ENCODE results near the gene KRT76. TPM values are rescaled to one million over a fixed set of nuclear protein-coding genes. Genes with fewer than 3 reads are reported as not detected.
"Not testable (repeated sequence)": the region's sequence is repeated elsewhere in the genome, so short reads cannot be mapped to it uniquely, and the experiment has no call there.

Gene KRT76
- total RNA-seq, 1 donor from 2014 or later = not detected

DNA sequence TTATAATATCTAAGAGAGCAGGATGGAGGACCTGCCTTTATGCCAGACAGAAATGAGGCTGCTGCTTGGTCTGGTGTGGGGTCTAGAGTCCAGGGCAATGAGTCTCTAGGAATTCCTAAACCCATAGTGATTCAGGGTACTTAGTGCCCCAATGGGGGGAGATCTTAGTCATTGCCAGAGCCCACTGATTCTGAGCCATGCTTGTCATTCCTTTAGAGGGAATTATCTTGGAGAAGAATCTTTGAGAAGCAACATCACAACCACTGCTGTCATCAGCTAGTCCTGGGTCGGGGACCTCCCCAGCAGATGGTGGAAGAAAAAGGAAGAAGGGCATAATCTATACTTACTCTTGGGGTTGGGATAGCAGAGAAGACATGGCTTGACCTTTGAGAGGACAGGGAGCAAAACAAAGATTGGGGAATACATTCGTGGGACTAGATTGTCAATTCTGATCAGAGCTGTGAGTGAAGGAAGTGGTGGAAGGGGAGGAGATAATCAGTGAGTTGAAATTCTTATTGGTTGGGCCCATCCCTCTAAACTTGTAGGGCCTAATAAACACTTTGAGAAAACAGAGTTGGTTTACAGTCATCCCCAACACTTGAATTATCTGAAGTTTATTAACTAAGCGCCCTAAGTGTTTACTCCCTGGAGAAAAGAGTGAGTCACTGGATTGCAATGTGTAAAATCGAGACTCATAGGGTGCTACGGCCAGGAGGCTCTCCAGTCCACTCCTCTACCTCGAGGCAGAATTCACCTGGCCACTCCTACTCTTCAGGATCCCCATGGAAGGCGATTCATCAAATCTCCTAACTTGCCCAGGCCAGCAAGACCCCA, 21.7 kb upstream of the KRT76 start:
- no peak for DNase-seq (ENCODE audit: low spot score in 2 of 2)

GRCh38 chr12:52798003-52798670, 21.0 kb upstream of the KRT76 start:
- no peak for DNase-seq (ENCODE audit: low spot score in 2 of 2)
- no peak for FAIRE-seq

More for the DNA sequence above, 21.7 kb upstream of the KRT76 start:
- no peak for FAIRE-seq

GRCh38 chr12:52797529-52797894, 20.4 kb upstream of the KRT76 start:
- DNase-seq (ENCODE audit: low spot score in 2 of 2) (no peak), FAIRE-seq (no peak)

DNA sequence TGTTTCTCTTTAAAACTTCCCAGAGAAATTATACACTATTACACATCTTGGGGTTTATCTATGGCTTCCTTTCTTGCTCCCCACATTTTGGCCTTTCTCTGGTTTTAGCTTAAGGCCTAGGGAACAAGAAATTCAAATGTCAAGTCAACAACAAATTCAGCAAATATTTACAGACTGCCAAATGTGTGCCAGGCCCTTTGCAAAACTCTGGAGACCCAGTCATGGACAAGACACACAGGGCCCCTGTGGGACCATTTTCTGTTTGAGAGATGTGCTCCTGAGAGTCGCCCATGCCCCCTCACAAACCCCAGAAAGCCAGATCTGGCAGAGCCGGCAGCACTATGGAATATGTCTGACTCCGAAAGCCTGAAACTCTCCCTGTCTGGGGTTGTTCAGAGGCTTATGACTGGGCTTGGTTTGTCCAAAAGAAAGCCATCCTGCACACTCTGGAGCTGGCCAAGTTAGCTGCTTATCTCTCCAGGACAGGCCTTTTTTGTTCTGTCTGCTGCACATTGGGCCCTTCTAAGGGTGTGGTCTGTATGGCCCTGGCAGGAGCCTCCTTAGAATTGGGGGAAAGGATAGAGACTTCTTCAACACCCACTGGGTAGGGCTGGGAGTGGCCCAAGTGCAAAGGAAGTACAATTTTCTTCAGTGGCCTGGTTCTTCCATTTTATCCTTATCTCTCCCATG, 19.8 kb upstream of the KRT76 start:
- DNase-seq (ENCODE audit: low spot score in 2 of 2) = no peak
- FAIRE-seq = no peak

DNA sequence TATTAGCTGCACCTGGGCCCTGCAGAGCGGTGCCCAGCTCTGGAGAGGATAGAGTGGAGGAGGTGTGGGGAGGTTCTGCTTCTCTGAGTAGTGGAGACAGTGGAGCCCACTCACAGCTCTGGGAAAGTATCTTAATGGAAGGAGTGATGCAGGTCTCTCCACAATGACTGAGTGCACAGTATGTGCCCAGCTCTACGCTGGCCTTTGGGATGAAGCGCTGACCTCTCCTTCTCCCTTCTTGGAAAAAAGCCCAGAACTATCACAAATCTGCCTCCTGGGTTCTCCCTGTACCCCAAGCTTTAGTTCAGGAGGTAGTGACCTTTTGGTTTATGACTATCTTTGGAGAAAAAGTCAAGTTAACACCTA, 19.3 kb upstream of the KRT76 start:
- no peak for FAIRE-seq

GRCh38 chr12:52795694-52796428, 18.7 kb upstream of the KRT76 start, which contains the start of gene KRT3:
KRT3 (minus strand) TSS chr12:52796117; CDS start chr12:52796042, 75 bp downstream.
- DNase-seq (ENCODE audit: low spot score in 2 of 2) (no peak), FAIRE-seq (no peak)

More for the DNA sequence above, 19.3 kb upstream of the KRT76 start:
- DNase-seq (ENCODE audit: low spot score in 2 of 2) = no peak

GRCh38 chr12:52795332-52795674, 18.2 kb upstream of the KRT76 start:
- not testable (repeated sequence) for DNase-seq (ENCODE audit: low spot score in 2 of 2); FAIRE-seq

- FAIRE-seq (no peak), DNase-seq (ENCODE audit: low spot score in 2 of 2) (no peak)
Measured at GRCh38 chr12:52794479-52795331, 17.6 kb upstream of the KRT76 start.

GRCh38 chr12:52792185-52793029, 15.3 kb upstream of the KRT76 start:
- no peak for FAIRE-seq
- DNase-seq (ENCODE audit: low spot score in 2 of 2) = no peak

DNA sequence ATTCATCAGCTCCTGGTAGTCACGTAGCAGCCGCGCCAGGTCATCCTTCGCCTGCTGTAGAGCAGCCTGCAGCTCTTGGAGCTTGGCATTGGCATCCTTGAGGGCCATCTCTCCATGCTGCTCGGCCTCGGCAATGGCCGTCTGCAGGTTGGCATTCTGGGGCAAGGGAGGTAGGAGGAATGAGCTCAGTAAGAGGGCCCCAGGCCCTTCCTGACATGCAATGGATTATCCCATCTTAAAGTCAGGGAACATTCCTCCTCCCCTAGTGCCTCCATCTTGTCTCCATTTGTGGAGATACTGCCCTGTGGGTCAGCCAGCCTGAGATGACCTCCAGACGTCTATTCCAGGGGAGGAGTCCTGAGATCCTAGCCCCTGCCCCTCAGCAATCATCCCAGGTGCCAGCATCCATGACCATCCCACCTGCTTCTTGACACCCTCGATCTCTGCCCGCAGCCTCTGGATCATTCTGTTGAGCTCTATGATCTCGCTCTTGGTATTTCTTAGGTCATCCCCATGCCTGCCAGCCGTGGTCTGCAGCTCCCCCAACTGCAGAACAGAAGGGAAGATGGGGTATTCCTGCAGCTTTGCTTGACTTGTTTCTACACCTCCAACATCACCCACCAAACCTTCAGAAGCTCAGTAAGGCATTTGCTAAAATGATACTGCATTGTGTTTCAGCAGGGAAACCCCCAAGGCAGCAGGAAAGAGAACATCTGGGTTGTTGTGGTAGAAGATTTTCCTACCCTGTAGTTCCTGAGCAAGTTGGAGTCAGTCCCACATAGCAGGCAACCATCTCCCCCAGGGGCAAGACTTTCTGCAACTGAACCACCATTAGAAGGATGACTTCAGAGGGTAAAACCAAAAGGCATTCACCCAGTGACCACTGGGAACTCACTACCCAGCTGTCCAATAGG, 14.4 kb upstream of the KRT76 start:
- no peak for FAIRE-seq
- no peak for DNase-seq (ENCODE audit: low spot score in 2 of 2)

- FAIRE-seq (no peak), DNase-seq (ENCODE audit: low spot score in 2 of 2) (no peak)
Measured at GRCh38 chr12:52790427-52791270, 13.5 kb upstream of the KRT76 start.

DNA sequence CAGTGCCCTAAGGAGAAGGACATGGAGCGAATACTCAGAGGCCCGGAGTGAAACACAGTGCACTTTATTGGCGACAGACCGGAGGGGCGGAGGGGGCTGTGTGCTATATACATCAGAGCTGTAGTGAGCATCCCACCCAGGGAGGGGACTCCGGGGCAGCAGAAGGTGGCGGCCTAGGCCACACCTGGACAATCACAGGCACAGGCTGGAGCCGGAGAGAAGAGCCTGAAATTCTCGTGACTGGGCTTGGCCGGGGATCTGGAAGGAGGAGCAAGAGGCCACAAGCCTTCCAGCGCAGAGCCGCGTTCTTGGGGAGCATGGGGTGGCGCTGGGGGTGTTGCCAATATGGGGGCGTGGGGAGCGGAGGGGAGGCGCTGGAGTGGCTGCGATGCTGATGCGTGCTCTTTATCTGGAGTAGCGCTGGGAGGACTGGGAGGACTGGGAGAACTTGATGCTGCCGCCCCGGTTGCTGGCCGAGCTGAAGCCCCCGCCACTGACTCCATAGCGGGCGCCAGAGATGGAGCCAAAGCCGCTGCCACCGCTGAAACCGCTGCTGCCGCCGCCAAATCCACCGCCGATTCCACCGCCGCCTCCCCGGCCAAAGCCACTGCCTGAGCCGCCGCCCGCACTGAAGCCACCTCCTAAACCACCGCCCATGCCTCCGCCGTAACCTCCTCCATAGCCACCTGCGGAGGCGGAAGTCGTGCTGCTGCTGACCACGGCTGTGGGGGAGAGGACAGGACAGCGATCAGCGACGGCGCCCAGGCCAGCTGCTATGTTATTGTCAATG, 12.7 kb upstream of the KRT76 start:
- FAIRE-seq = no peak

DNA sequence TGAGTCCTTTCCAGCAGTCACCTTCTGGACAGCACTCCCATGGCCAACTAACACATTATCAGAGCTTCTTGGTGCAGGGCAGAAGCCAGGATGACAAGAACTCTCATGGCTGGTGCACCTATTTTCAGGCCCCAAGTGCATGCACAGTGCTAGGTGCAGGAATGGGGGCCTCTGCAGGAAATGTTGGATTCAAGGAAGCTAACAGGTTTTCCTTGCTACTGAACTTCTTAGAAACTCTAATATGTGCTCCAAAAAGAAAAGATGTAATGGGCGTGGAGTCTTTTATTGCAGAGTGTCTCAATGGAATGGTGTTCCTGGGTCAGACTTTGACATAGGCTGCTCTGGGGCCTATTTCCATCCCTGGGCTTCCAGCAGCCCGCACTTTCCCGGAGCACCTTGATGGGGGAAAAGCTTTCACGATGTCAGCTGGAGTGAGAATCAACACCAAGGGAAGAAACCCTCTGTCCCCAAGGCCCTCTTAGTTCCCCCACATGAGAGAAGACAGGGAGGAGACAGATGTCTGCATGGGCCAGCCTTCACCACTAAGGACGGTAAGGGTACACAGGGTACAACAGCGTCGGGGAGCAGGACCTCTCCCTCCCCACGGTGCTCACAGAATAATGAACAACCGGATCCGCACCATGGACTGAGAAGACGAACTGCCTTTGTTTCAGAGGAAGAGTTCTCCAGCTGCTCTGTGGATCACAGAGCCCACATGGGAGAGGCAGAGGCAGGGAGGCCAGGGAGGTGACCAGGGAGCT, 11.9 kb upstream of the KRT76 start:
- DNase-seq (ENCODE audit: low spot score in 2 of 2) (no peak), FAIRE-seq (no peak)

More for the DNA sequence above, 12.7 kb upstream of the KRT76 start:
- DNase-seq (ENCODE audit: low spot score in 2 of 2) = peak in 1 of 2 donors; percentile 58

- FAIRE-seq (no peak), DNase-seq (ENCODE audit: low spot score in 2 of 2) (no peak)
Measured at GRCh38 chr12:52788192-52788875, 11.2 kb upstream of the KRT76 start.

Measured in frontal cortex (tissue), 4 donors.